ENCODE results near the gene SLC16A7.

DNA sequence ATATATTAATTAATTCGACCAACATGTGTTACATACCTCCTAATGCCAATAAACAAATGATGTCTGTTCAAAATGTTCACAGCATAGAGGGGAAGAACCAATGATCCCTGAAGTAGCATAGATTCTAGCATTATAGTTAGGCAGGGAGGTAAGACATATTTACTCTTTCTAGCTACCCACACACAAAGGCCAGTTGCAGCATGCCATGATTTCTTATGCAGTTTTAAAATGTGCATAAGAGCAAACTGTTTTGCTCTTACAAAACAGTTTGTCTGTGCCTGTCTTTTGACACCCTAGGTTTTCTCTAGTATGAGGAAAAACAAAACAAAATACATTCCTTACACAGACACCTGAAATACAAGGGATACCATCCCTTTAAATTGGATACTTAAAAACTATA is 61.9 kb downstream of the SLC16A7 start:
- TF ChIP-seq POLR2A (IDR thresholded peaks at IDR 0.05) = no peak
- TF ChIP-seq, protein P1, sequence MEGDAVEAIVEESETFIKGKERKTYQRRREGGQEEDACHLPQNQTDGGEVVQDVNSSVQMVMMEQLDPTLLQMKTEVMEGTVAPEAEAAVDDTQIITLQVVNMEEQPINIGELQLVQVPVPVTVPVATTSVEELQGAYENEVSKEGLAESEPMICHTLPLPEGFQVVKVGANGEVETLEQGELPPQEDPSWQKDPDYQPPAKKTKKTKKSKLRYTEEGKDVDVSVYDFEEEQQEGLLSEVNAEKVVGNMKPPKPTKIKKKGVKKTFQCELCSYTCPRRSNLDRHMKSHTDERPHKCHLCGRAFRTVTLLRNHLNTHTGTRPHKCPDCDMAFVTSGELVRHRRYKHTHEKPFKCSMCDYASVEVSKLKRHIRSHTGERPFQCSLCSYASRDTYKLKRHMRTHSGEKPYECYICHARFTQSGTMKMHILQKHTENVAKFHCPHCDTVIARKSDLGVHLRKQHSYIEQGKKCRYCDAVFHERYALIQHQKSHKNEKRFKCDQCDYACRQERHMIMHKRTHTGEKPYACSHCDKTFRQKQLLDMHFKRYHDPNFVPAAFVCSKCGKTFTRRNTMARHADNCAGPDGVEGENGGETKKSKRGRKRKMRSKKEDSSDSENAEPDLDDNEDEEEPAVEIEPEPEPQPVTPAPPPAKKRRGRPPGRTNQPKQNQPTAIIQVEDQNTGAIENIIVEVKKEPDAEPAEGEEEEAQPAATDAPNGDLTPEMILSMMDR (IDR thresholded peaks at IDR 0.05 in 8 of 11, conservative IDR thresholded peaks at IDR 0.05 in 3 of 11) = no peak
